Thyroid gland (tissue), 4 donors: ENCODE data around the gene RHAG. TPM values are rescaled to one million over a fixed set of nuclear protein-coding genes. Genes with fewer than 3 reads are reported as not detected.

Source experiments
- DNase-seq, 2 donors: peaks; one replicate each; pipeline ENCODE4 v3.0.0-alpha.2; 2019
- H3K27ac ChIP-seq, 3 donors: fragments of 200-600 bp; sonication (generic); 1 replicate in 2 of 3; 2 replicates in 1 of 3; pipeline ENCODE4 v1.5.1; 2016 to 2019; ENCODE audit warnings: mild to moderate bottlenecking in 1 of 3, moderate library complexity in 1 of 3
- H3K27me3 ChIP-seq: fragments of 200-600 bp; sonication (generic); one replicate; pipeline ENCODE4 v1.5.1; 2019
- H3K36me3 ChIP-seq, 2 donors: fragments of 200-600 bp; sonication (generic); one replicate each; pipeline ENCODE4 v1.5.1; 2016 to 2019
- H3K4me1 ChIP-seq, 2 donors: fragments of 200-600 bp; sonication (generic); one replicate each; pipeline ENCODE4 v1.5.1; 2017 to 2019
- H3K4me3 ChIP-seq, 3 donors: fragments of 200-600 bp; sonication (generic); replicated peaks in 1 of 3; 1 replicate in 2 of 3; 2 replicates in 1 of 3; pipeline ENCODE4 v1.5.1; 2016; ENCODE audit warnings: mild to moderate bottlenecking in 1 of 3
- H3K9me3 ChIP-seq: fragments of 200-600 bp; sonication (generic); one replicate; pipeline ENCODE4 v1.5.1; 2017
- CTCF ChIP-seq, 6 experiments: fragments of 200-600 bp in 3 of 6; fragments of 450-650 bp in 3 of 6; sonication (generic) in 3 of 6; IDR thresholded peaks; one replicate each; pipeline ENCODE4 v1.5.1; 2016 to 2019; ENCODE audit warnings: antibody characterized with exemption in 6 of 6, mild to moderate bottlenecking in 2 of 6, inconsistent platforms in 1 of 6, moderate library complexity in 1 of 6
- POLR2A ChIP-seq, 2 donors: fragments of 450-650 bp; IDR thresholded peaks; one replicate each; pipeline ENCODE4 v1.6.1; 2017; ENCODE audit warnings: antibody characterized with exemption in 2 of 2, mild to moderate bottlenecking in 2 of 2, moderate library complexity in 1 of 2
- WGBS, 2 donors: methylation state at CpG; one replicate each; pipeline ENCODE4 v1.1.5; 2017; 5-methylcytosine and 5-hydroxymethylcytosine counted together
- intact Hi-C: fragments of 100-400 bp; cut with DNase I; formaldehyde crosslinking; loops from one replicate; pipeline ENCODE4 v1.15.1; 2023
- total RNA-seq, 4 donors: library from RNA; depleted of rRNA; stranded (reverse); fragments of >200 nt; gene quantifications; one replicate each; pipeline ENCODE4 v1.2.3, GENCODE V29; 2016

Gene RHAG
- total RNA-seq, 4 donors from 2014 or later: not detected

- Histone ChIP-seq H3K36me3 (no peaks in the 10 kb centered on the region), H3K4me3 (no peak overlapping the region), H3K27ac (no peak overlapping the region), H3K27me3 (no peaks in the 10 kb centered on the region), H3K4me1 (peaks cover 3 to 5% of the 10 kb centered on the region in 2 donors), H3K9me3 (no peaks in the 10 kb centered on the region)
- peak in 1 of 2 donors; percentile 17 for TF ChIP-seq POLR2A (IDR thresholded peaks at IDR 0.05)
- no peak for TF ChIP-seq CTCF (IDR thresholded peaks at IDR 0.05)
- intact Hi-C loops: no loop called here
- DNase-seq: no peak
Observed at GRCh38 chr6:49556429-49556837, 80.2 kb downstream of the RHAG start.

GRCh38 chr6:49555951-49556350, 80.7 kb downstream of the RHAG start:
- WGBS, 2 donors: 70% methylated on average over 4 of the region's 4 CpGs

More at GRCh38 chr6:49555951-49556350, 80.7 kb downstream of the RHAG start:
- Histone ChIP-seq H3K9me3 (no peaks in the 10 kb centered on the region), H3K27me3 (no peaks in the 10 kb centered on the region), H3K4me1 (peaks cover 8 to 9% of the 10 kb centered on the region in 2 donors), H3K27ac (no peak overlapping the region), H3K4me3 (no peak overlapping the region), H3K36me3 (no peaks in the 10 kb centered on the region)
- no peak for DNase-seq
- intact Hi-C loops: no loop called here
- TF ChIP-seq POLR2A (IDR thresholded peaks at IDR 0.05) (no peak), CTCF (IDR thresholded peaks at IDR 0.05) (no peak)

Other genes starting within 250 kb of the RHAG start
- 10 to 100 TPM; 15.3 to 26.7 (median 20.9) TPM for gene MMUT, start 173.6 kb downstream of the RHAG start, total RNA-seq
- gene CENPQ, start 173.5 kb downstream of the RHAG start, total RNA-seq: 1 to 10 TPM; 2.4 to 6.1 (median 3.9) TPM
- not detected for gene GLYATL3, start 136.9 kb downstream of the RHAG start, total RNA-seq
- 10 to 100 TPM in 2 of 4 donors, 1 to 10 TPM in 2; 7.4 to 19.8 (median 11.3) TPM for gene C6orf141, start 86.2 kb downstream of the RHAG start, total RNA-seq
- gene CRISP2, start 76.7 kb upstream of the RHAG start, total RNA-seq: 1 to 10 TPM in 1 of 4 donors, under 1 TPM in 2, not detected in 1; 0.33 to 2.7 (median 0.39) TPM
- not detected for gene CRISP3, start 107.5 kb upstream of the RHAG start, total RNA-seq
- under 1 TPM in 1 of 4 donors, not detected in 3; 0.94 TPM for gene PGK2, start 150.4 kb upstream of the RHAG start, total RNA-seq
- not detected for gene CRISP1, start 229.7 kb upstream of the RHAG start, total RNA-seq